ENCODE data around the gene SLC35F6.

DNA sequence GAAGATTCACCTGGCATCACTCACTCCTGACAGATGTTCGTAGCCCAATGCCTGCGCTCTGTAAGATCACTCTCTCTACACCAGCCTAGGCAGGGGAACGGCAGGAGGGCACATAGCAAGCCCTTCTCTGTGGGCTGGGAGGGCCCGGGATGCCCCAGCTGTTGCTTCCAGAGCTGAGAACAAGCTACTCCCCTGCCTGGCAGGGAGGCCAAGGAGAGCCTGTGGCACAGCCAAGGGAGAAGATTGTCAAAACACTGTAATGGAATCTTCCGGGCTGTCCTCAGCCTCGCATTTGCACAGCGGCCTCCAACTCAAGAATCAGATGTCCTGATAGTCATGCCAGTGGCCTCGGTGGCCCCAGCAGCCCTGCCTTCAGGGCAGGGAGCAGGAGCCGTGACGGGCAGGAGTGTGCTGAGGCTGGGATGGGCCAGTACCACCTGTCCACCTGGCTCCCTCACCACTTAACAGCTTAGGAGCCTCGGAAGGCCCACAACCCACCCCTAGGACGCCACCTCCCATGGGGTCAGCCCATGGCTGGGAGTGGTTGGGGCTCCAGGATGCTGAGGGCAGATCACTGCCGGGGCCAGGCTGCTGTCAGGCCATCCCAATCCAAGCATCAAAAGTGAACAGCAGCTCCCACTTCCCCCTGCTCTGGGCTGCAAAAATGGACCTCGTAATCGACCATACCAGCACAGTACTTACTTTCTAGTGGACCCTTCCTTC is 21.9 kb upstream of the SLC35F6 start:
- TF ChIP-seq, protein P1, sequence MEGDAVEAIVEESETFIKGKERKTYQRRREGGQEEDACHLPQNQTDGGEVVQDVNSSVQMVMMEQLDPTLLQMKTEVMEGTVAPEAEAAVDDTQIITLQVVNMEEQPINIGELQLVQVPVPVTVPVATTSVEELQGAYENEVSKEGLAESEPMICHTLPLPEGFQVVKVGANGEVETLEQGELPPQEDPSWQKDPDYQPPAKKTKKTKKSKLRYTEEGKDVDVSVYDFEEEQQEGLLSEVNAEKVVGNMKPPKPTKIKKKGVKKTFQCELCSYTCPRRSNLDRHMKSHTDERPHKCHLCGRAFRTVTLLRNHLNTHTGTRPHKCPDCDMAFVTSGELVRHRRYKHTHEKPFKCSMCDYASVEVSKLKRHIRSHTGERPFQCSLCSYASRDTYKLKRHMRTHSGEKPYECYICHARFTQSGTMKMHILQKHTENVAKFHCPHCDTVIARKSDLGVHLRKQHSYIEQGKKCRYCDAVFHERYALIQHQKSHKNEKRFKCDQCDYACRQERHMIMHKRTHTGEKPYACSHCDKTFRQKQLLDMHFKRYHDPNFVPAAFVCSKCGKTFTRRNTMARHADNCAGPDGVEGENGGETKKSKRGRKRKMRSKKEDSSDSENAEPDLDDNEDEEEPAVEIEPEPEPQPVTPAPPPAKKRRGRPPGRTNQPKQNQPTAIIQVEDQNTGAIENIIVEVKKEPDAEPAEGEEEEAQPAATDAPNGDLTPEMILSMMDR (IDR thresholded peaks at IDR 0.05), result no peak
- TF ChIP-seq POLR2A (IDR thresholded peaks at IDR 0.05), result no peak
- no peak for TF ChIP-seq EP300 (IDR thresholded peaks at IDR 0.05)

Data from ovary (tissue), 3 donors.